ENCODE data around the gene MSMP.

GRCh38 chr9:35729101-35729500, 25.0 kb downstream of the MSMP start:
- TF ChIP-seq CTCF (IDR thresholded peaks at IDR 0.05) = no peak
- TF ChIP-seq POLR2A (IDR thresholded peaks at IDR 0.05) = no peak

Measured in Peyer's patch (tissue), 4 donors.